Keratinocyte (primary cell): ENCODE data around the gene LDLRAP1.
A peak's percentile ranks its signal among the peaks of the same experiment; 100 is the strongest.

Experiments used
- CTCF ChIP-seq, 3 experiments: IDR thresholded peaks in 1 of 3; conservative IDR thresholded peaks in 1 of 3; optimal IDR thresholded peaks in 1 of 3; 2 replicates in 2 of 3; 3 replicates in 1 of 3; pipeline versions ENCODE3 to v1.5.1; 2011; ENCODE audit warnings: low read length in 3 of 3, mild to moderate bottlenecking in 3 of 3, moderate library complexity in 2 of 3, control low read depth in 1 of 3, inconsistent platforms in 1 of 3; ENCODE audit not compliant: insufficient read depth in 2 of 3; ENCODE audit errors: extremely low read depth in 1 of 3
- EZH2 ChIP-seq: IDR thresholded peaks from one replicate; pipeline ENCODE4 v1.6.1; 2012; ENCODE audit warnings: inconsistent platforms, mild to moderate bottlenecking, low read length, moderate library complexity

- TF ChIP-seq CTCF (optimal IDR thresholded peaks at IDR 0.05 in 1 of 3, IDR thresholded peaks at IDR 0.05 in 1 of 3, conservative IDR thresholded peaks at IDR 0.05 in 1 of 3; ENCODE audit: extremely low read depth in 1 of 3, insufficient read depth in 2 of 3, low read length in 3 of 3), result no peak
- TF ChIP-seq EZH2, result peak; percentile 74
Measured at GRCh38 chr1:25617625-25618432, 74.4 kb downstream of the LDLRAP1 start.
